Measurements from ENCODE around the gene TMEM135. TPM values are rescaled to one million over a fixed set of nuclear protein-coding genes. Genes with fewer than 3 reads are reported as not detected.

Gene TMEM135
- total and polyA plus RNA-seq, 2 donors (not counting 1 experiment from before 2014, with no cell fraction given): 2.7 to 19.5 TPM

GRCh38 chr11:87190071-87190470 lies 152.3 kb downstream of the TMEM135 start:
- H3K4me3 Mint-ChIP-seq: no peak overlapping the region
- no peaks in the 10 kb centered on the region for H3K4me1 Mint-ChIP-seq
- H3K9me3 Mint-ChIP-seq (ENCODE audit: insufficient read depth): no peaks in the 10 kb centered on the region
- TF ChIP-seq EZH2 (IDR thresholded peaks at IDR 0.05; ENCODE audit: borderline replicate concordance, insufficient read depth, low read depth, low read length, poor library complexity, severe bottlenecking): no peak
- TF ChIP-seq, protein P1, sequence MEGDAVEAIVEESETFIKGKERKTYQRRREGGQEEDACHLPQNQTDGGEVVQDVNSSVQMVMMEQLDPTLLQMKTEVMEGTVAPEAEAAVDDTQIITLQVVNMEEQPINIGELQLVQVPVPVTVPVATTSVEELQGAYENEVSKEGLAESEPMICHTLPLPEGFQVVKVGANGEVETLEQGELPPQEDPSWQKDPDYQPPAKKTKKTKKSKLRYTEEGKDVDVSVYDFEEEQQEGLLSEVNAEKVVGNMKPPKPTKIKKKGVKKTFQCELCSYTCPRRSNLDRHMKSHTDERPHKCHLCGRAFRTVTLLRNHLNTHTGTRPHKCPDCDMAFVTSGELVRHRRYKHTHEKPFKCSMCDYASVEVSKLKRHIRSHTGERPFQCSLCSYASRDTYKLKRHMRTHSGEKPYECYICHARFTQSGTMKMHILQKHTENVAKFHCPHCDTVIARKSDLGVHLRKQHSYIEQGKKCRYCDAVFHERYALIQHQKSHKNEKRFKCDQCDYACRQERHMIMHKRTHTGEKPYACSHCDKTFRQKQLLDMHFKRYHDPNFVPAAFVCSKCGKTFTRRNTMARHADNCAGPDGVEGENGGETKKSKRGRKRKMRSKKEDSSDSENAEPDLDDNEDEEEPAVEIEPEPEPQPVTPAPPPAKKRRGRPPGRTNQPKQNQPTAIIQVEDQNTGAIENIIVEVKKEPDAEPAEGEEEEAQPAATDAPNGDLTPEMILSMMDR (IDR thresholded peaks at IDR 0.05): no peak
- H3K9ac ChIP-seq (ENCODE audit: low read length): no peak overlapping the region
- H3K27ac Mint-ChIP-seq: no peak overlapping the region
- no peaks in the 10 kb centered on the region for H3K36me3 ChIP-seq (replicated peaks in 1 of 2; ENCODE audit: control extremely low read depth in 1 of 2, control insufficient read depth in 1 of 2, extremely low read depth in 1 of 2, insufficient read depth in 2 of 2, low read length in 1 of 2)
- POLR2A ChIA-PET: no interaction called here
- no peaks in the 10 kb centered on the region for H3K9me3 ChIP-seq (ENCODE audit: control extremely low read depth in 1 of 3, control insufficient read depth in 2 of 3, insufficient read depth in 1 of 3, low read length in 2 of 3)
- no peak overlapping the region for H2AFZ ChIP-seq (ENCODE audit: insufficient read depth, low read depth, low read length, poor library complexity, severe bottlenecking)
- no peak for DNase-seq
- no peaks in the 10 kb centered on the region for H3K79me2 ChIP-seq (ENCODE audit: control insufficient read depth, insufficient read depth, low read length)
- no peaks in the 10 kb centered on the region for H3K27me3 ChIP-seq (replicated peaks in 1 of 4; ENCODE audit: control extremely low read depth in 1 of 4, control insufficient read depth in 3 of 4, insufficient read depth in 4 of 4, low read length in 3 of 4)
- ATAC-seq (ENCODE audit: low read depth): no peak
- CTCF ChIA-PET: no interaction called here
- no peak overlapping the region for H3K27ac ChIP-seq (ENCODE audit: low read length in 2 of 2)
- no peaks in the 10 kb centered on the region for H3K4me1 ChIP-seq (ENCODE audit: control insufficient read depth in 2 of 2, insufficient read depth in 2 of 2, low read length in 2 of 2)
- WGBS (ENCODE audit: insufficient coverage): no CpG with 5 or more reads among the region's 1 CpG
- no peak overlapping the region for H3K4me3 ChIP-seq (ENCODE audit: control extremely low read depth in 1 of 5, extremely low read depth in 1 of 5, insufficient read depth in 1 of 5, low read depth in 2 of 5, low read length in 4 of 5)
- H4K20me1 ChIP-seq (ENCODE audit: control insufficient read depth, insufficient read depth, low read length, poor library complexity, severe bottlenecking): no peaks in the 10 kb centered on the region
- H3K4me2 ChIP-seq (replicated peaks; ENCODE audit: low read depth, low read length, poor library complexity, severe bottlenecking): no peak overlapping the region
- no peaks in the 10 kb centered on the region for H3K27me3 Mint-ChIP-seq
- intact Hi-C loops (cut with micrococcal nuclease): no loop called here

GRCh38 chr11:87193756-87194470 lies 156.2 kb downstream of the TMEM135 start:
- Mint-ChIP-seq H3K27ac (no peak overlapping the region), H3K4me3 (no peak overlapping the region), H3K9me3 (ENCODE audit: insufficient read depth) (no peaks in the 10 kb centered on the region), H3K4me1 (peaks cover 3% of the 10 kb centered on the region), H3K27me3 (no peaks in the 10 kb centered on the region)
- ChIA-PET POLR2A (no interaction called here), CTCF (no interaction called here)
- Histone ChIP-seq H3K79me2 (ENCODE audit: control insufficient read depth, insufficient read depth, low read length) (no peaks in the 10 kb centered on the region), H3K9ac (ENCODE audit: low read length) (no peak overlapping the region), H2AFZ (ENCODE audit: insufficient read depth, low read depth, low read length, poor library complexity, severe bottlenecking) (no peak overlapping the region), H3K4me2 (replicated peaks; ENCODE audit: low read depth, low read length, poor library complexity, severe bottlenecking) (no peak overlapping the region), H3K9me3 (ENCODE audit: control extremely low read depth in 1 of 3, control insufficient read depth in 2 of 3, insufficient read depth in 1 of 3, low read length in 2 of 3) (no peaks in the 10 kb centered on the region), H4K20me1 (ENCODE audit: control insufficient read depth, insufficient read depth, low read length, poor library complexity, severe bottlenecking) (no peaks in the 10 kb centered on the region), H3K4me1 (ENCODE audit: control insufficient read depth in 2 of 2, insufficient read depth in 2 of 2, low read length in 2 of 2) (no peaks in the 10 kb centered on the region), H3K27ac (ENCODE audit: low read length in 2 of 2) (no peak overlapping the region), H3K4me3 (ENCODE audit: control extremely low read depth in 1 of 5, extremely low read depth in 1 of 5, insufficient read depth in 1 of 5, low read depth in 2 of 5, low read length in 4 of 5) (no peak overlapping the region), H3K27me3 (replicated peaks in 1 of 4; ENCODE audit: control extremely low read depth in 1 of 4, control insufficient read depth in 3 of 4, insufficient read depth in 4 of 4, low read length in 3 of 4) (no peaks in the 10 kb centered on the region), H3K36me3 (replicated peaks in 1 of 2; ENCODE audit: control extremely low read depth in 1 of 2, control insufficient read depth in 1 of 2, extremely low read depth in 1 of 2, insufficient read depth in 2 of 2, low read length in 1 of 2) (no peaks in the 10 kb centered on the region)
- no peak for TF ChIP-seq EZH2 (IDR thresholded peaks at IDR 0.05; ENCODE audit: borderline replicate concordance, insufficient read depth, low read depth, low read length, poor library complexity, severe bottlenecking)
- TF ChIP-seq, protein P1 (IDR thresholded peaks at IDR 0.05): no peak
- intact Hi-C loops (cut with micrococcal nuclease): no loop called here
- no peak for ATAC-seq (ENCODE audit: low read depth)
- no peak for DNase-seq
- no CpG with 5 or more reads among the region's 2 CpGs for WGBS (ENCODE audit: insufficient coverage)
